ENCODE data around the gene AGTRAP.

DNA sequence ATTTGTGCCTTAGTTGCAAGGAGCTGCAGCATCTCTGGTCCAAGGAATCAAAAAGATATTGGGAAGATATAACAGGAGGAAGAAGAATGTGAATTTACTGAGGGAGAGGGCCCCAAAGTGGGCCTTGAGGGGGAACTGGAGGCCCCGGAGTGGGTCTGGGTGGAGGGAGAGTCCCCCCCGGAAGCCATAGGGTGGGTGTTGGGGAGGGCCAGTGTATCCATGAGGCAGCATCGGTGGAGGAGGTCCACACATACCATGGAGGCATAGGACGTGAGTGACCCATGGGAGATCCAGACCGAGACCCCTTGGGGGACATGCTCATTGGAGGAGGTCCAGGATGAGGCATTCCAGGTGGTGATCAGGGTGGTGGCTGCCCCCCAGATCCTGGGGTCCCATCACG, 25.3 kb downstream of the AGTRAP start:
- TF ChIP-seq, protein P1, sequence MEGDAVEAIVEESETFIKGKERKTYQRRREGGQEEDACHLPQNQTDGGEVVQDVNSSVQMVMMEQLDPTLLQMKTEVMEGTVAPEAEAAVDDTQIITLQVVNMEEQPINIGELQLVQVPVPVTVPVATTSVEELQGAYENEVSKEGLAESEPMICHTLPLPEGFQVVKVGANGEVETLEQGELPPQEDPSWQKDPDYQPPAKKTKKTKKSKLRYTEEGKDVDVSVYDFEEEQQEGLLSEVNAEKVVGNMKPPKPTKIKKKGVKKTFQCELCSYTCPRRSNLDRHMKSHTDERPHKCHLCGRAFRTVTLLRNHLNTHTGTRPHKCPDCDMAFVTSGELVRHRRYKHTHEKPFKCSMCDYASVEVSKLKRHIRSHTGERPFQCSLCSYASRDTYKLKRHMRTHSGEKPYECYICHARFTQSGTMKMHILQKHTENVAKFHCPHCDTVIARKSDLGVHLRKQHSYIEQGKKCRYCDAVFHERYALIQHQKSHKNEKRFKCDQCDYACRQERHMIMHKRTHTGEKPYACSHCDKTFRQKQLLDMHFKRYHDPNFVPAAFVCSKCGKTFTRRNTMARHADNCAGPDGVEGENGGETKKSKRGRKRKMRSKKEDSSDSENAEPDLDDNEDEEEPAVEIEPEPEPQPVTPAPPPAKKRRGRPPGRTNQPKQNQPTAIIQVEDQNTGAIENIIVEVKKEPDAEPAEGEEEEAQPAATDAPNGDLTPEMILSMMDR (IDR thresholded peaks at IDR 0.05 in 8 of 11, conservative IDR thresholded peaks at IDR 0.05 in 3 of 11), result no peak
- TF ChIP-seq POLR2AphosphoS5 (IDR thresholded peaks at IDR 0.05) (no peak), POLR2A (IDR thresholded peaks at IDR 0.05) (no peak)
